Activated T-helper 1 cell treated with anti-CD3 and anti-CD28 coated beads, Interleukin-2, amount 50 U/mL, for 16 hours (primary cell): ENCODE results near the gene SLC35B1.
"Not testable (repeated sequence)": the region's sequence is repeated elsewhere in the genome, so short reads cannot be mapped to it uniquely, and the experiment has no call there.

Experiments
- DNase-seq, 2 donors: peaks; one replicate each; pipeline ENCODE4 v3.0.0-alpha.2; 2020; ENCODE audit warnings: low read depth in 1 of 2, low spot score in 1 of 2

SLC35B1 gene

DNA sequence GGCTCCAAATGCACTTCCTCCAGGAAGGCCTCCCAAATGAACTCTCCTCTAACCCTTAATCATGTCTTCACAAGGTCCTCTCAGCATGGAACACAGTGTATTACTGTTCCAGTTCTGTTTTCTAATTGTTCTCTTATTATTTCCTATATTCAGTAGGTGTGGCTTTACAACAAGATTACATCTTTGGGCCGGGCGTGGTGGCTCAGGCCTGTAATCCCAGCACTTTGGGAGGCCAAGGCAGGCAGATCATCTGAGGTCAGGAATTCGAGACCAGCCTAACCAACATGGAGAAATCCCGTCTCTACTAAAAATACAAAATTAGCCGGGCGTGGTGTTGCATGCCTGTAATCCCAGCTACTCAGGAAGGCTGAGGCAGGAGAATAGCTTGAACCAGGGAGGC is 34.1 kb downstream of the SLC35B1 start:
- not testable (repeated sequence) for DNase-seq

DNA sequence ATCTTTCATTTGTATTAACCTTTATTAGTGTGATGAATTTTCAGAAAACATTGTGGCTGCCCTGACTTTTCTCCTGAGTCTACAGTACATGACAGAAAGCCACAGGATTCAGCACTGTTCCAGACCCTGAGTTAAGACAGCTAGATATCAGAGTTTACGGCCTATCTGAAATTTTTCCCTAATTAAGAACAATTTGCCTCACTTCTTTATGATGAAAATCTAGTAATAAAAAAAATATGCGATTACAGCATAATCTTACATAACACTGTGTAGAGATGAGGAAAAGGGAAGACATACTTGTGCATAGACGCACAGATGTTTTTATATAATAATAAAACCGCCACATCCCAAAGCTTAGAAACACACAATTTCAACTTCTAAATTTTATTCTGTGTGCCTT is 37.1 kb downstream of the SLC35B1 start:
- DNase-seq, result no peak

DNA sequence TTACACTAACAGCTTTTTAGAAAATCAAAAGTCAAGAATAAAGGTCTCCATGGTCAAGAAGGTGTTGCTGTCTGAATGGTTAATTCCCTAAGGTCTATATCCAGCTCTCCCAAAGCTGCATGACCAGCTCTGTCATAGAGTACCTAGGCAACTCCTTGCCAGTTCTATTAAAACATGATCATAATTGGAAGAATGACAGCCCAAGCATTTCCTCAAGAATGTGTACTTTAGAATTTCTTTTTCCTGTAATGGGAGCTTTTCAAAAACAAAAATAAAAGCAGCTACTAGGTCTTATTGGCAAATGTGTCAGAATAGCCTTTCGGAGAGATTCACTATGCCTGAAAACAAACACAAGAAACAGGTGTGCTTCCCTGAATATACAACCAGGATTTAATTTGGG is 37.8 kb downstream of the SLC35B1 start:
- no peak for DNase-seq

DNA sequence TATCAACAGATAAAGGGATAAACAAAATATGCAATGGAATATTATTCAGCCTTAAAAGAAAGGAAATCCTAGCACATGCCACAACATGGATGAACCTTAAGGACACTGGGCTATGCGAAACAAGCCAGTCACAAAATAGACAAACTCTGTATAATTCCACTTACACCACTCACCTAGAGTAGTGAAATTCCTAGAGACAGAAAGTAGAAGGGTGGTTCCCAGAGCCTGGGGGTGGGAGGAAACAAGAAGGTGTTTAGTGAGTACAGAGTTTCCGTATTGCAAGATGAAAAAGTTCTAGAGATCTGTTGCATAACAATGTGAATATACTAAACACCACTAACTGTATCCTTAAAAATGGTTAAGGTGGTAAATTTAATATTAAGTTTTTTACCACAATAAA is 39.9 kb downstream of the SLC35B1 start:
- no peak for DNase-seq

DNA sequence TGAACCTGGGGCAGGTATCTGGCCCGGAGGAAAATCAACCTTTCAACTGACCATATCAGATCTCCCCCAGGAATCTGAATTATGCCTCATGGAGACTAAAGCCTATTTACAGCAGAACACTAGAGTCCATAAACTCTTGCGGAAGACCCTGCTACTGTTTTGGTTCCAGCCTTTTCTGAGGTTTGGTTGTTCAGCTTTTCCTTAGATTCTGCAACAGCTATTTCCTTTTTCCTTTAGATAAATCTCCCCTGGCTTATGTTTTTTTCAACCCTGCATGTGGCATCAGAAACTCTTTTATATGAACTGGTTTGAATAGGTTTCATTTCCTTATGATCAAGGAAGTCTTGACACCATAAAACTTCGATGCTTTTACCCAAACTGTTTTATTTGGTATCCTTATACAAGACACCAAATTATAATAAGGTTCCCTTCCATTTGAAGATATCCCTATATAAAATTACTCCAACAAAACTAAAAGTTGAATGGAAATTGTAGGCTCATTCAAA is 43.0 kb downstream of the SLC35B1 start:
- DNase-seq, result no peak

DNA sequence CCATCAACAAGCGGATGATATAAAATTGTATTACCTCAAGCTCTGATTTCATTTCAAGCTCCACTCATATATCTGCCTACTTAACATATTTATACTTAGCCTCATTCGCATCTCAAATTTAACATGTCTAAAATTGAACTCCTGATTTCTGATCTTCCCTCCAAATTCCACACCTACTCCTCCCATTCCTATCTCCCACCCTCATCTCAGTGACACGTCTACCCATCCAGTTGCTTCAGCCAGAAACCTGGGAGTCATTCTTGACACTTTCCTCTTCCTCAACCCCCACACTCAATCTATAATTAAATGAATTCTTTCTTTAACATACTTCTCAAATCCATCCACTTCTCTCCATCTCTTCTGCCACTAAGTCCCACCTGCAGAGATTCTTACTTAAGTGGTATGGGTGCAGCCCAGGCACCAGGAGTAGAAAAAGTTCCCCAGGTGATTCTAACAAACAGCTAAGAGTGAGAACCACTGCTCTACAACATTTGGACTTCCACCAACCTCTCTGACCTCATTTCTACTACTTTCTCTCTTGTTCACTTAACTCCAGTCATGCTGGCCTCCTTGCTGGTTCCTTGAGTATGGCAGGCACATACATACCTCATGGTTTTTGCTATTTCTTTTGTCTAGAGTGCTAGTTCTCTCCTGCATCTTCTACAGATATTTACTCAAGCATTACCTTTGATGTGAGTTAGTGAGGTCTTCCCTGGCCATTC is 47.9 kb downstream of the SLC35B1 start:
- no peak for DNase-seq

DNA sequence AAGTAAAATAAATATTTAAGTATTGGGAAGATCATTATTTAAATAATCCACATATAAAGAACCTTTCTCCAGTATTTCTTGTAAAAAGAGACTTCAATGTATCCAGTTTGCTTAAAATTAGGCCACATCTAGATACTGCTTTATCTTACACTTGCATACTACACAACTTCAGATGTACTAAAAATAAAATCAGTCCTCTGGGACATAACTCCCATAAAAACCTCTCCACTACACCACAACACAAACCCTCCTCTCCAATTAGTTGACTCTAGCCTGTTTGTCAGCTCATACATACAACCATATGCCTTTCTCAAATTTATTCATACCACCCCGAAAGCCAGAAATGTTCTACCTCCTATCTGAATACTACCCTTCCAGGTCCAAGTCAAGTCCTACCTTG is 51.5 kb downstream of the SLC35B1 start:
- DNase-seq, result no peak
